SH-SY5Y (cell line): ENCODE results near the gene ETV3.

ENCODE experiments used
- GATA2 ChIP-seq: IDR thresholded peaks from 2 replicates; pipeline ENCODE4 v1.6.1; 2011; ENCODE audit warnings: mild to moderate bottlenecking, low read depth, low read length
- GATA3 ChIP-seq: IDR thresholded peaks from 2 replicates; pipeline ENCODE4 v1.6.1; 2011; ENCODE audit warnings: low read depth, mild to moderate bottlenecking, low read length, moderate library complexity

The ETV3 gene

DNA sequence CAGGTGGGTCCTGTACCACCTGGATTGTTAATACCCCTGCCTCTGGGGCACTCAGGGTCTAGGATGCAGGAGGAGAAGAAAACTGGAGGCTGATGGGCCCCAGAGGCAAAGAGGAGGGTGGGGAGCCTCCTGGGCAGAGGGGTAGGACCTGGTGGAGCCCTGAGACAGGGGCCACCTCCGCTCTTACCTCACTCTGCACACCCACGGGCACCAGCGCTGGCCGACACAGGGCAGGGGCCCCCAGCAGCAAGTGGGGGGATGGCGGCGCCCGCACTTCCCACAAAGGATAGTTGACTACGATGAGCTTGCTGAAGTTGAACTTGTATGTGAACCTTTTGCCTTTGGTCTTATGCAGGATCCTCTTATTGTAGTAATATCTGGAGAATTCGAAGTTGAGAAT, 39.7 kb downstream of the ETV3 start:
- no peak for TF ChIP-seq GATA2
- no peak for TF ChIP-seq GATA3

DNA sequence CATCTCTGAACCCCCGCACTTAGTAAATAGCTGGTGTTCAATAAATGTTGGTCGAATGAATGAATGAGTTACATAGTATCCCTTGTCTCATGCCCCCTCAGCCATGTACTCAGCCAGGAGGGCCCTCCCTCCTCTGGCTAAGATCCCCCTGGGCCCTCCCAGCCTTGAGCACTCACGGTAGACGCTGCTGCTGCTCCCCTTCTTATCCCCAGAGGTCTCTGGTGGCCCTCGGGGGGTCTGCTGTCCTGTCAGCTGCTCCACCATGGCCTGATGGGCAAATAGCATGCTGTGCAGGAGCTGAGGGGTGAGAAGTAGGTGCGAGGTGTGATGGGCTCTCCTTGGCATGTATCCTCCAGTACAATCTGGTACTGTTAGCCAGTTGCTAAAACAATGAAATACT, 40.5 kb downstream of the ETV3 start:
- TF ChIP-seq GATA2: no peak
- no peak for TF ChIP-seq GATA3

DNA sequence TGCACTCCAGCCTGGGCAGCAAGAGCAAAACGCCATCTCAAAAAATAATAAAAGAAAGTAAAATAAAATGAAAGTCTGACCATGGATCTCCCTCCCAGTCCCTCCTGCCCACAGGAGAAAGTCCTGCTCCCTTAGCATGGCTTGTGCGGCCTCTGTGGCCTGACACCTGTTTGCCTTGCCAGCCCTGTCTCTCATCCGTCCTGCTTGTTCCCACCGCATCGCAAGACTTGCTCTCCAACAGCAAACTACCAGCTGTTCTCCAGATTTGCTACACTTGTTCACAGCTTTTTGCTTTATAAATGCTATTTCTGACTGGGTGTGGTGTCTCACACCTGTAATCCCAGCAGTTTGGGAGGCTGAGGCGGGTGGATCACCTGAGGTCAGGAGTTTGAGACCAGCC, 41.3 kb downstream of the ETV3 start:
- TF ChIP-seq GATA2: no peak
- no peak for TF ChIP-seq GATA3

DNA sequence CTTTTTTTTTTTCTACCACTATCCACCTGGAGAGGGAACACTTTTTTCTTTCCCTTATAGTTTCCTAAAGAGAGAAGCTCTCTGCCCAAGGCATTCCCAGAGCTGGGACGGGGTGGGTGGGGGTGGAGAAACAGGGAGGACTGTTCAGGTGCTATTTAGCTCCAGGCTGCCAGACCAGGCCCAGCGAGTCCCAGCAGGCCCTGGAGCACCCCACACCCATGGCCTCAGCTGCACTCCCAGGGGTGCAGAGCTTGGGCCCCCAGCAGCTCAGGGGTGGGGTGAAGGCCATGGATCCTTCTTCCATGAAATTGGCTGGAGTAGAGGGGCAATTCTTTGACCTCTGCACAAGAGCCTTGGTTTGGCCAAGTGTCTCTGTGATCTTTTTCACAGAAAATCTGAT, 42.6 kb downstream of the ETV3 start:
- no peak for TF ChIP-seq GATA3
- TF ChIP-seq GATA2: no peak

DNA sequence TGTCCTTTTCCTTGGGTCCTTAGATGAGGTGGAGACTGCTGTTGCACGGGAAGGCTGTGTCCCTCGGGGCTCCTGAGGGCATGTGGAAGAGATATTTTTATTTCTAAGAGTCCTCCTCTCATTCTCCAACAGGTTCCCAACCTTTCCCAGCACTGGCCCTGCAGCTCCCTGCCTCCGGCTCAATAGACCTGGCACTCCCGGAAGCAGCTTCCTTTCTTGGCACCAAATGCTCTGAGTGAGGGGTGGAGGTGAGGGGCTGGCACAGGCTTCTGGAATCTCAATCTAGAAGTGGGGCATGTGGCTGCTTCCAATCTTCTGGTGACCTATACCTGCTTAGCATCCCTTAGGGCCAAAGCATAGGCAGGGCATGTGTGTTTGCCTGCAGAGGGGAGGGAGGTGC, 43.1 kb downstream of the ETV3 start:
- TF ChIP-seq GATA3 (no peak), GATA2 (no peak)

DNA sequence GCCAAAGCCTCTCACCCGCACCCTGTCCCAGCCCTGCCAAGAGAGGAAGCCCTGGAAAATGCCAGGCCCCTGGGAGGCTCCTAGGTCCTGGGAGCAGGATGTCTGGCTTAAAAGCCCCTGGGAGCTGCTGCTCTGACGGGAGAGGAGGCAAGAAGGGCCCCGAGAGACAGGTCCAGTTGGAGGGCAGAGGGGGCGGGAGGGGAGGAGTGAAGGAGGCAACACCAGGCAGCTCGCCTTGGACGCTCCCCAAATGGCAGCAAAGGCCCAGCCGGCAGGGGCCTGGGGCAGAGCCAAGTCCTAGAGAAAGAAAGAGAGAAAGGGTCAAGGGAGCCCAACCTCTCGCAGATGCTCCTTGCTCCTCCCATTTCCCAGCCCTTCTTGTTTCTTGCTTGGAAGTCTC, 45.4 kb downstream of the ETV3 start:
- TF ChIP-seq GATA3: no peak
- TF ChIP-seq GATA2: no peak

DNA sequence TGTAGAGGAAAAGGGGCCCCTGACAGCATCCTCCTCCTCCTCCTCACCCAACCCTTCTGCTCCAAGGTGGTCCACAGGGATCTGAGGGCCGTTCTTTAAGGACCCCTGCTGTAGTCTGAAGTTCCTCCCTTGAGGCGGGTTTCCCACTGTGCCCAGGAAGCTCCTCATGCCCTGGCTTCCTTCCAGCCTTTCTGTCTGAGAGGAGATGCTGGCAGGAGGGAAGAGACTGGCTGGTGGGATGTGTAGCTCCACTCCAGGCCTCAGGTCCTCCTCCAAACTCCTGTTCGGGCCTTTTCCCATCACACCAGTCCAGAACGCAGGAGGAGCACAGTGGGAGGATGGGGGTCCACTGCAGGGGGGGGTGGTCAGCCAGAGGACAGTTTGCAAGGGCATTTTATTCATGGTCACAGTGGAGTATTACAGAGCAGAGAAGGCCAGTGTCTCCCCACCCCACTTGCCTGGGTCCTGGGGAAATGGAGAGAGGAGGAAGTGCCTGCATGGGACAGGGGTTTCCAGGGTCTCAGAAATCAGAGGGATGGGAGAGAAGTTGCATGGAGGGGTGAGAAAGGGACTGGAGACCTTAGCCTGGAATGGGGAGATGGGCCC, 46.4 kb downstream of the ETV3 start:
- TF ChIP-seq GATA2 (no peak), GATA3 (no peak)

DNA sequence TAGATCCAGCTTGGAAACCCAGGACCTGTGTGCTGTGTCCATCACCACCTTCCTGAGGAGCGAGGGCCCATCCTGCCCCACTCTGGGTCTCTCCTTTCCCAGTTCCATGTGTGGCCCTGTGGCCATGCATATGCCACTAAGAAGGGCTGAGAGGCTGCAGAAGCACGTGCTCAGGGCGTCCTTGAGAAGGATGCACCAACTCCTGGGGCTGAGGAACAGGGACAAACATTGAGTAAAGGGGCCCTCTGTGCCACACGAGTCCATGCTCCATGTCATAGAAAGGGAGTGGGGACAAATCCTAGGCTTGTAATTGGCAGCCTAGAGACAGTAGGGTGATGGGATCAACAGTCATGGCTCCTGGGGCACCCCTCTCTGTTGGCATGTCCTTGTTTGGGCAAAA, 47.0 kb downstream of the ETV3 start:
- no peak for TF ChIP-seq GATA2
- no peak for TF ChIP-seq GATA3

DNA sequence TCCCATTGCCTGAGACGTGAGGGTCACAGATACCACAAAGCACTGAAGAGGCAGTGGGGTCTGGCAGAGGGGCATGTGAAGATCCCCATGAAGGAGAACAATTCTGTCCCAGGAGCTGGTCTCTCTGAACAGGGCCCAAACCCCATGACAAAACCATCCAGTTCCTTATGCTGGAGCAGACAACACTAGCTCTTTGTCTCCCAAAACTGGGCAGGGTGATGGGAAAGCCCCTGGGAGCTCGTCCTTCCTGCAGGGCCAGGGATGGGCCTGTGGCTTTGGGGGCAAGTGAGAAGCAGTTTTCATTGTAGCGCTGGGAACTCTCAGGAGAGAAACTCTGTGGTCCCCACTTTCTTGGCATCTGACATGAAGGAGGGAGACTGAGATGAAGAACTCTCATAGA, 47.4 kb downstream of the ETV3 start:
- TF ChIP-seq GATA2: no peak
- no peak for TF ChIP-seq GATA3

DNA sequence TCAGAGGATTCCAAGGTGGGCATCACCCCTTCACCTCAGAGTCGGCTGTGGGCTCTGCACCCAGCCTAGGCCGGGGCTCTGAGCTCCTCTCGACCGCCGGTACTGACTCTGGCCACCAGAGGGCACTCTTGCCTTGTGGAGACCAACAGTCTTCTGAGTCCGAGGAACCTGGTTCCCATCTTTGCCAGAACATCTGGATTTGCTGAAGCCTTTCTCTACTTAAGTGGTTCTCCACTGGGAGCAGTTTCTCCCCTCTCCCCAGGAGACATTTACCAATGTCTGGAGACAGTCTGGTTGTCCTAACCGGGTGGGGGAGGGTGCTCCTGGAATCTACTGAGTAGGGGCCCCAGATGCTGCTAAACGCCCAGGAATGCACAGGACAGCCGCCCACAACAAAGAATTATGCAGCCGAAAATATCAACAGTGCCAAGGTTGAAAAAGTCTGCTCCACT, 48.0 kb downstream of the ETV3 start:
- TF ChIP-seq GATA3 (no peak), GATA2 (no peak)

DNA sequence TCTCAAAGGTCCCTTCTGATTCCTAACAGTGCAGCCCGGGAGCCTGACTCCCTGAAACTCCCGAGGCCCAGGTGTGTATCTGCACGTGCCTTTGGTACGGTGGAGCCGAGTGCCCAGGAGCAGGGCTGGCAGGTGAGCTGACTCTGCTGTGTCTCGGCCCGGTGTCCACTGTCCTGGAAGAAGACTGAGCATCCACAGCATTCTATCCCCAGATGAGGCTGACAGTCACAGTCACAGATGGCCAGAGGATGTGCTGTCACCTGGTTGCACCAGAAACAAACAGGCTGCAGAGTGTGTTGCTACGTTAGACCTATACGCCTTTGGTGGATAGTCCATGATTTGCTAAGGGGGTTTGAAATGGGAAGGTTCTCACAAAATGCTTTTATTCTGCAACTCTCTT, 48.4 kb downstream of the ETV3 start:
- TF ChIP-seq GATA3: no peak

DNA sequence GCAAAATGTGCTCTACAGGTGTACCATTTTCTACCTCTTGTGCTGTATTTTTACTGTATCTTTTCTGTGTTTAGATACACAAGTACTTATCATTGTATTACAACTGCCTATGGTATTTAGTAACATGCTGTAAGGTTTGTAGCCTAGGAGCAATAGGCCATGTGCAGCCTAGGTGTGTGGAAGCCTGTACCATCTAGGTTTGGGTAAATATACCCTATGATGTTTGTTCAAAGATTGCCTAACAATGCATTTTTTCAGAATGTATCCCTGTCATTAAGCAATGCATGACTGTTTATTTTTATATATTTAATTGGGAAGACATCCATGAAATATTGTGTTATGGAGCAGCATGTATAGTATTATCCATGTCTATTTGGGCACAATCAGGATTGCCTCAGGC, 49.6 kb downstream of the ETV3 start:
- TF ChIP-seq GATA2: no peak
- no peak for TF ChIP-seq GATA3

DNA sequence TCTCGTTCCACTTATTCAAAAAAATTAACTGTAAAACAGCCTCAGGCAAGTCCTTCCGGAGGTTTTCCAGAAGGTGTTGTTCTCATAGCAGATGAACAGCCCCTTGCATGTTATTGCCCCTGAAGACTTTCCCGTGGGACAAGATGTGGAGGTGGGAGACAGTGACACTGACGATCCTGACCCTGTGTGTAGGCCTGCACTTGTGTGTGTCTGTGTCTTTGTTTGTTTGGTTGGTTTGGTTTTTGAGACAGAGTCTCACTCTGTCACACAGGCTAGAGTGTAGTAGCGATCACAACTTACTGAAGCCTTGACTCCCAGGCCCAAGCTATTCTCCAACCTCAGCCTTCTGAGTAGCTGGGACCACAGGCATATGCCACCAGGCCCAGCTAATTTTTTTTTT, 51.2 kb downstream of the ETV3 start:
- TF ChIP-seq GATA3 (no peak), GATA2 (no peak)

DNA sequence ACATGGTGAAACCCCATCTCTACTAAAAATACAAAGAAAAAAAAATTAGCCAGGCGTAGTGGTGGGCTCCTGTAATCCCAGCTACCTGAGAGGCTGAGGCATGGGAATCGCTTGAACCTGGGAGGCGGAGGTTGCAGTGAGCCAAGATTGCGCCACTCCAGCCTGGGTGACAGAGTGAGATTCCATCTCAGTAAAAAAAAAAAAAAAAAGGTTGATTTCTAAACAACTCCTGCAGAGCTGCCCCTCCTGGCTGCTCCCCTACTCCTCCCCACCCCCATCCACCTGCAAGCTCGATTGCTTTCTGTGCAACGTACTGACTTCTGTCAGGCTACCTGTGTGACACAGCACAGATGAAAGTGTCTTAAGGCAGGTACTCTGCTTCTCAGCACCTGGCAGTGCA, 51.9 kb downstream of the ETV3 start:
- TF ChIP-seq GATA2 (no peak), GATA3 (no peak)

DNA sequence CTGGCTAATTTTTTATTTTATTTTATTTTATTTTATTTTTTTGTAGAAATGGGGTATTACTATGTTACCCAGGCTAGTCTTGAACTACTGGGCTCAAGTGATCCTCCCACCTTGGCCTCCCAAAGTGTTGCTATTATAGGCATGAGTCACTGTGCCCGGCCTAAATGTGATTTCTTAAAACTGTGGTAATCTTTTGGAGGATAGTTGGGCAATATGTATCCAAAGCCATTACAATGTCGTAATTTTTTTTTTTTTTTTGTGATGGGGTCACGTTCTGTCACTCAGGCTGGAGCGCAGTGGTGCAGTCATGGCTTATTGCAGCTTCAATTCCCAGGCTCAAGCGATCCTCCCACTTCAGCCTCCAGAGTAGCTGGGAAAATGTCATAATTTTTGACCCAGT, 52.8 kb downstream of the ETV3 start:
- TF ChIP-seq GATA2 (no peak), GATA3 (no peak)

DNA sequence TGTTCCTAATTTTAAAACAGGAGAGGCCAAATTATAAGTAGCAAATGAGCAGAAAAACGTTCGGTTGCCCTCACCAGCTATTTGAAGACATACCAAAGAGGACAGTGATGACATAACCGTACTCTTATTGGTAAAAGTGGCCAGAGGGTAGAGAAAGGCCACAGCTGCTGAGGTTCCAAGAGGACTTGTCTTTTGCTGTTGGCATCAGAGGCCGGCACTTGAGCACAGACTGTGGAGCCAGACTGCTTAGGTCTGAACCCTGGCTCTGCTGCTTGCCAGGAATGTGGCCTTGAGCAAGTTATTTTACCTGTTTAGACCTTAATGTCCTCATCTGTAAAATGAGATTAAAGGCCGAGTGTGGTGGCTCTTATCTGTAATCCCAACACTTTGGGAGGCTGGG, 53.5 kb downstream of the ETV3 start:
- TF ChIP-seq GATA2: no peak
- no peak for TF ChIP-seq GATA3
